ENCODE results near the gene ECI1.

GRCh38 chr16:2233046-2233775 is 18.2 kb downstream of the ECI1 start:
- TF ChIP-seq CTCF (IDR thresholded peaks at IDR 0.05; ENCODE audit: poor library complexity) (no peak), EZH2phosphoT487 (IDR thresholded peaks at IDR 0.05; ENCODE audit: low read depth, severe bottlenecking, unreplicated experiment) (no peak)

Measured in hepatocyte (in vitro differentiated cells).